ENCODE results near the gene HOXC13. TPM values are rescaled to one million over a fixed set of nuclear protein-coding genes. Genes with fewer than 3 reads are reported as not detected.

HOXC13 gene
- total RNA-seq, 2 experiments from 2014 or later, result 0.06 TPM; not detected in 1

DNA sequence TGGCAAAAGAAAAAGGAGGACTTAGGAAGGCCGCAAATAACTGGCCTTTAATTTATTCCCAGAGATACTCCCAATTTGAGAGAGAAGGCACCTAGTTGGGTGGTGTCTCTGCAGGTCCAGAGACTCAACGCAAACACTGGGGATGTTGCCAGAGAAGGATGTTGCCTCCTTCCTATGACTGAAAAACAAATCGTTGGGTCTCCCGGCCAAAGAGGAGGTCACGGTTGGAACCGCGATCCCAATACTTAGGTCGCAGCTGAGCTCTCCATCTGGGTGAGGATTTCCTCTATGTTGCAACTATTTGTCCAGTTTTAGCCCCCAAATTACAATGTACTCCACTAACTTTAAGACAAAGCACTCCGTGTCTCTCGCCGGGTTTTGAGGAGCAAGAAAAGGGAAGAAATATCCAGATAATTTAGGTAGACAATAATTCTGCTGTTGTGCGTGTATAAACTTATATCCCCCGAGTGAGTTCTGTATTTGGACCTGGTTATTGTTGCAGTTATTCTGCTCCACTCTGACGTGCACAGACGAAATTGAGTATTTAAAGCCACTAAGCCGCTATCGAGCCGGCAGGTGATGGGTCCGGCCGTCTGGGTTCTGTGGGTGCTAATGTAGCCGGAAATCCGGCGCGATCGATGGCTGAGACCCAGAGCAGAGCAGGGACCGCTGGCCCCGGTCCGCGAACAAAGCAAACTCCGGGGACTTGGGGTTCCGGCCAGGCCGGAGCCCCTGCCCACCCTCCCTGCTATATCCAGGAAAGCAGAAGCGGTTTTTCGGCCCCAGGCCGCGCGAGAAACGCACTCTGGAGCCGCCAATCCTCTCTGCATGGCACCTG is 21.8 kb downstream of the HOXC13 start:
- TF ChIP-seq, protein P1, sequence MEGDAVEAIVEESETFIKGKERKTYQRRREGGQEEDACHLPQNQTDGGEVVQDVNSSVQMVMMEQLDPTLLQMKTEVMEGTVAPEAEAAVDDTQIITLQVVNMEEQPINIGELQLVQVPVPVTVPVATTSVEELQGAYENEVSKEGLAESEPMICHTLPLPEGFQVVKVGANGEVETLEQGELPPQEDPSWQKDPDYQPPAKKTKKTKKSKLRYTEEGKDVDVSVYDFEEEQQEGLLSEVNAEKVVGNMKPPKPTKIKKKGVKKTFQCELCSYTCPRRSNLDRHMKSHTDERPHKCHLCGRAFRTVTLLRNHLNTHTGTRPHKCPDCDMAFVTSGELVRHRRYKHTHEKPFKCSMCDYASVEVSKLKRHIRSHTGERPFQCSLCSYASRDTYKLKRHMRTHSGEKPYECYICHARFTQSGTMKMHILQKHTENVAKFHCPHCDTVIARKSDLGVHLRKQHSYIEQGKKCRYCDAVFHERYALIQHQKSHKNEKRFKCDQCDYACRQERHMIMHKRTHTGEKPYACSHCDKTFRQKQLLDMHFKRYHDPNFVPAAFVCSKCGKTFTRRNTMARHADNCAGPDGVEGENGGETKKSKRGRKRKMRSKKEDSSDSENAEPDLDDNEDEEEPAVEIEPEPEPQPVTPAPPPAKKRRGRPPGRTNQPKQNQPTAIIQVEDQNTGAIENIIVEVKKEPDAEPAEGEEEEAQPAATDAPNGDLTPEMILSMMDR (conservative IDR thresholded peaks at IDR 0.05; ENCODE audit: low read length), result no peak
- TF ChIP-seq EZH2phosphoT487 (IDR thresholded peaks at IDR 0.05; ENCODE audit: borderline replicate concordance, low read depth, low read length), result no peak
- Histone ChIP-seq H3K79me2 (ENCODE audit: insufficient read depth, low read depth, low read length) (no peaks in the 10 kb centered on the region), H3K9me3 (ENCODE audit: low read length) (no peaks in the 10 kb centered on the region), H3K4me1 (ENCODE audit: insufficient read depth, low read length, poor library complexity, severe bottlenecking) (peaks cover 9% of the 10 kb centered on the region), H3K27ac (ENCODE audit: low read depth, low read length, poor library complexity, severe bottlenecking) (no peak overlapping the region), H3K4me3 (ENCODE audit: low read depth, low read length, poor library complexity, severe bottlenecking) (no peak overlapping the region), H4K20me1 (ENCODE audit: insufficient read depth, low read length) (no peaks in the 10 kb centered on the region), H3K9me2 (ENCODE audit: insufficient read depth, low read length) (no peaks in the 10 kb centered on the region), H3K36me3 (ENCODE audit: insufficient read depth, low read length) (no peaks in the 10 kb centered on the region), H2AFZ (ENCODE audit: low read length) (no peak overlapping the region), H3K4me2 (ENCODE audit: low read length) (no peak overlapping the region)
- ChIA-PET CTCF (ENCODE audit: unreplicated experiment) (no interaction called here), POLR2A (no interaction called here)
- BruUV-seq (replicated peaks), result no TSS peak
- intact Hi-C loops (cut with micrococcal nuclease; ENCODE audit: unreplicated experiment), result no loop called here
- no peak for DNase-seq (ENCODE audit: low spot score)

DNA sequence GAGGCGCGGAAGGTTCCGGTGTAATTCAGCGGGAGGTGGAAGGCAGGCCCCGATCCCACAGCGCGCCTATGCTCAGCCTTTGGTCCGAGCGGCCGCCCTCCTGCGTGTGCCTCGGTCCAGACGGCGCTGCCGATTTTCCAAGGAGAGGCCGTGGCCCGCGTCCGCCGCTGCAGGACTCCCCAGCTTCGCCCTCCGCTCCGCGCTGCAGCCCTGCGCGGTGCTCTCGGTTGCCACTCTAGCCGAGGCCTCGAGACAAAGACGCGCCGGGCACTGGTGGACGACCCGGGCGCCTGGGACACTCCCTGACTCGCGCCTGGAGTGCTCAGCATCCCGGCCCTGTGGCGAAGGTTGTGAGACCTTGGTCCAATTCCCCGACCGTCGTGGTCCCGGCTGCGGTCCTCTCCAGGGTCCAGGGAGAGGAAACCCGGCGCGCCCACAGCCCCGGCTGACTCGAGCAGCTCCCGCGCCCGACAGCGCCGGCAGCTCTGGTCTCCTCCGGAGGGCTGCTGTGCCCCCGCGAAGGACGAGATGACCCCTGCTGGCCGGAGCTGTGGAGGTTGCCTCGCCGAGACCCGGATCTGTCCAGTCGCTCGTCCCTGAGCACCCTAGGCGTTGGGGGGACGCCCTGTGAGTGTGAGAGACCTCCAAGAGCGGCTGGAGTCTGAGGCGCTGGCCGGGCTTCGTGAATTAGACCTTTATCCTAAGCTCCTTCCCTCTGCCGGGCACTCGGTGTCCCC is 22.6 kb downstream of the HOXC13 start:
- intact Hi-C loops (cut with micrococcal nuclease; ENCODE audit: unreplicated experiment), result no loop called here

More for the DNA sequence above, 22.6 kb downstream of the HOXC13 start:
- H4K20me1 ChIP-seq (ENCODE audit: insufficient read depth, low read length), result no peaks in the 10 kb centered on the region
- H3K27ac ChIP-seq (ENCODE audit: low read depth, low read length, poor library complexity, severe bottlenecking), result no peak overlapping the region
- H3K4me1 ChIP-seq (ENCODE audit: insufficient read depth, low read length, poor library complexity, severe bottlenecking), result peaks cover 17% of the 10 kb centered on the region
- ChIA-PET CTCF (ENCODE audit: unreplicated experiment) (interaction anchor here (0.6 kb wide), 1 partner anchor 165 kb away, joined by 4 read pairs; no protein-coding TSS in a partner anchor), POLR2A (no interaction called here)
- no peaks in the 10 kb centered on the region for H3K9me2 ChIP-seq (ENCODE audit: insufficient read depth, low read length)
- DNase-seq (ENCODE audit: low spot score), result no peak
- BruUV-seq (replicated peaks), result no TSS peak
- H3K79me2 ChIP-seq (ENCODE audit: insufficient read depth, low read depth, low read length), result no peaks in the 10 kb centered on the region
- H2AFZ ChIP-seq (ENCODE audit: low read length), result no peak overlapping the region
- no peaks in the 10 kb centered on the region for H3K9me3 ChIP-seq (ENCODE audit: low read length)
- H3K4me3 ChIP-seq (ENCODE audit: low read depth, low read length, poor library complexity, severe bottlenecking), result no peak overlapping the region
- H3K4me2 ChIP-seq (ENCODE audit: low read length), result no peak overlapping the region
- no peaks in the 10 kb centered on the region for H3K36me3 ChIP-seq (ENCODE audit: insufficient read depth, low read length)
- TF ChIP-seq EZH2phosphoT487 (IDR thresholded peaks at IDR 0.05; ENCODE audit: borderline replicate concordance, low read depth, low read length), result no peak
- TF ChIP-seq, protein P1 (conservative IDR thresholded peaks at IDR 0.05; ENCODE audit: low read length), result no peak
